ELR (cell line): ENCODE measurements around the gene TRAF3IP1.
A peak's percentile ranks its signal among the peaks of the same experiment; 100 is the strongest.

Experiments used
- DNase-seq: peaks from one replicate; pipeline ENCODE4 v3.0.0-alpha.2; 2015; ENCODE audit warnings: low read depth

Gene TRAF3IP1

DNA sequence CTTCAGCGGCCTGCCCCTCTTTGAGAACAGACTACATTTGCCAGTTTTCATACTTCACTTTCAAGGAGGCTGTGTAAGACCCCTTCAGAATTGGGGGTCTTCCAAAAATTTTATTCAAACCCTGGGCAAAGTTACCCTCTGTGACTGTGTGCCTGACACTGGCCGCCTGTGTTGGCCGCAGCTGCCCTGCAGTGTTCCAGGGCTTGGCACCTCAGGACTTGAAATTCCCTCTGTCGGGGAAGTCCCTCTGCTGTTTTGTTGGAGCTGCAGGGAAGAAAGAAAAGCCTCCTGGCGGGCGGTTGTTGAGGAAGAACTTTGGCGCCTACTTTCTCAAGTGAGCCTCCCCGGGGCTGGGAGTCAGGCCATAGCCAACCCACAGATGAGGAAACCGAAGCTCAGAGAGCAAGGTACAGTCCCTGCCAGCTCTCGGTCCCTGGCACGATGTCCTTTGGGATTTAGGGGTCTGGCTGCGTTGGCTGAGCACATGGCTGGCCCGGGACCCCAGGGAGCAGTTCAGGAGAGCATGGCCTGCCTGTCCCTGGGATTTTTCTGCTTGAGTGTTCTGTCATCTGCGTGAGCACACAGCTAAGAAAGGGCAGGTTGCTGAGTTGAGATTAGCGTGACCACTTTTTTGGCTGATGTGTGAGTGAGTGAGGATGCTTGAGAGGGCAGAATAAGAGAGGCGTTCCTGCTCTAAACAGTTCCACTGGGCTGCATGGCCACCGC lies 88.5 kb downstream of the TRAF3IP1 start:
- no peak for DNase-seq

DNA sequence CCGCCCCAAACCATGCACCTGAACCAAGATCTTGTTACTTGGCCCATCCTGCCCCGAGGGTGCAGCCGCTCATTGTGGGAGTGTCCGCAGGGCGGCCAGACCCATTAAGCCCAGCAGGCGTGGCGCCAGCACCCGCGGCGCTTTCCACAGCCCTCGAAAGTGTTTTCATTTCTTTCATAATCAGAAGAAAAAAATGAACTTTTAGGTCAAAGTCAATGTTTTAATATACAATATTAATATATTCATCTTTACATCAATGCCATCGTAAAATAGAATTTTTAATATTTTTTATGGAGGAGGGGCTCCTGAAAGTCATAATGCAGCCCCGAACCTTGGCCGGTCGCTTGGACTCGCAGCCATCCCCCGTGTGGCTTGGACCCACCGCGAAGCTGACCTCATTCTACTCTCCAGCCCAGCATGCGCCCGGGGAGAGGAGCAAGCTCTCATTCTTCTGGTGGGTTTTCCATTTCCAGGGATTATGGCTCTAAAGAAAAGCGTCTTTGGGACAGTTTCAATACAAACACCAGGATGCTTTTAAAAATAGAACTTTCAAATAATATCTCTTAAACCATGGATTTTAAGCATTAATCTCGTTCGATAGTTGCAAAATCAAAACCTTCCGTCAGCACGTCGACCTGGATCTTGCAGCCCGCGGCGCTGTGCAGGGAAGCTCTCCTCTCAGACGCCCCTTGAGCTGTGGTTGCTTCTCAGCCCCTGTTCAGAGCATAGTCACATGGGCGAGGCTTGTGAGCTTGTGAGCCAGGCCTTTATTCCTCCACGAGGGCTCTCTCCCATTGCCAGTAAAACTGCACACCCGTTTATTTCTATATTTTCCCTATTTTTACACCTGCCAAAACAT lies 89.3 kb downstream of the TRAF3IP1 start:
- no peak for DNase-seq

DNA sequence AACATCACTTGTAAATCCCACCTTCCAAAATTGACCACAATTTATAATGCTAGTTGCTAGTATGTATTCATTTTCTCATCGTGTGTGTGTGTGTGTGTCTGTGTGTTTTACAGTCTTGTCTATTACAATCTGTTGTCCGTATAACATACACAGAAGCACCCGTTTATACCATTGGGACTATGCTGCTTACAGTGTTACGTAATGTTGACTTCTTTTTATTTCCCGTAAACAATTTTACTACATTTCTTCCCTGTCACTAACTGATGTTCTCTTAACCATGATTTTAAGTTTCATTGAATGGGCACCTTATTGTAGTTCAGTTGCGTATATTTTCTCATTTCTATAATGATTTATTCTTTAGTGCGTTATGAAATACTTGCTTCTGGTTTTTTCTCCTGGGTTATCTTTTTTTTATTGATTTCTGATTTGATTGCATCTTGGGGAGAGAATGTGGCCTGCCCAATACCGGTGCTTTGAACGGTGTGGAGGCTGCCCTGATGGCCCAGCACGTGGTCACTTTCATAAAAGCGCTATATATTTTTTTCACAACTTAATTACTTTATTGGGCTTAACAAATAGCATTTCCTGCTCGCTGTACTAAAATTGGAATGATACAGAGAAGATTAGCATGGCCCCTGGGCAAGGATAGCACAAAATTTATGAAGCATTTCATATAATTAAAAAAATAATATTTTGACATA lies 91.9 kb downstream of the TRAF3IP1 start:
- DNase-seq: no peak

DNA sequence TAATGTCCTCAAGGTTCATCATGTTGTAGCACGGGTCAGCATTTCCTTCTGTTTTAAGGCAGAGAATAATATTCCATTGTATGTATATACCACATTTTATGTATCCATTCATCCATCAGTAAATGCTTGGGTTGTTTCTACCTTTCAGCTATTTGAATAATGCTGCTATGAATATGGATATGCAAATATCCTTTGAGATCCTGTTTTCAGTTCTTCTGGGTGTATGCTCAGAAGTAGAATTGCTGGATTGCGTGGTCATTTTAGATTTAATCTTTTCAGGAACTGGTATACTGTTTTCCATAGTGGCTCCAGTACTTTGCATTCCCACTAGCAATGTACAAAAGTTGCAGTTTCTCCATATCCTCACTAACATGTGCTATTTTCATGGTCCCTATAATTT lies 93.0 kb downstream of the TRAF3IP1 start:
- no peak for DNase-seq

DNA sequence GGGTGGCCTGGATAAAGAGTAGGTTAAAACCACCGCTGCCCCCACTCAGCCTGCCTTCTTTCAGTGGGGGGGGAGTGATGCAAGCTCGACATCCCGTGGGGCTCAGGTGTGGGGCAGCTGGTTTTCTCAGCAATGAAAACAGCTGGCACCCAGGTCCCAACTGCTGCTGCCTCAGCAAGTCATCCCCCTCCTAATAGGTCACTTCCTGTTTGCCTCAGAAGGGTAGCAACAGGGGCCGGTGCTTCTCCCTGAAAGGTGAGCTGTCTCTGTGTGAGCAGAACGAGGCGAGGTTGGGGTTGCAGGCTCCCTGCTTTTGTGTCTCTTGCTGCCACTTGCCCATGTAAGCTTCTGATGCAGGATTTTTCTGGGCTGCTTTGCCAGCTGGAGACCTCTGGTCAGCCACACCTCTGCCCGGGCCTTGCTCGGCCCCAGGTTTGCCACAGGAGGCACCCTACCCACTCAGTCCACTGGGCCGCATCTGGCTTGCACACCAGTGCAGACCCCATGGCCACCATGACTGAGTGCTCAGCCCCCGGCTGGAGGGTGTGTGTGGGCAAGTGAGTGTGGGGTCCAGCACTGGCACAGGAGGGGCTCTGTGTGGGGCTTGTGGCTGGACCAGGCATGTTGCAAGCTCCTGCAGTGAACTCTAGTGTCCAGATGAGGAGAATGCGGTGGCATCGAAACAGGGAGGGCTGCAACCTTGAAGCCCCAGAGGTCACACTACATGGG lies 94.9 kb downstream of the TRAF3IP1 start:
- DNase-seq: no peak

DNA sequence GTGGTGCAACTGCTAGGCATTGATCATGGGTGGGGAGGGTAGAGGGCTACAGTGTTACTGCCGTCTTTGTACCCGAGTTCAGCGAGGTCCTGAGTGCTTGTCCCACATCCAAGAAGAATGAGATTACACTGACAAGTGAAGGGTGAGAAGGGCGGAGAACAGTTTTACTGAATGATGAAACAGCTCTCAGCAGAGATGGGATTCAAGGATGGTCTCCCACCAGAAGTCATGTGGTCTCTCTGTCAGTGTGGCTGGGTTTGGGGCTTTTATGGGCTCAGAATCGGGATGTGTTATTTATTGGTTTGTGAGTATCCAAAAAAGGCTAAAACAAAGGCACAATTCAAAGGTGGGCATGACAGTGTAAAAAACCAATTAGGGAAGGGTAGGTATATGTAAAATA lies 95.6 kb downstream of the TRAF3IP1 start:
- no peak for DNase-seq

DNA sequence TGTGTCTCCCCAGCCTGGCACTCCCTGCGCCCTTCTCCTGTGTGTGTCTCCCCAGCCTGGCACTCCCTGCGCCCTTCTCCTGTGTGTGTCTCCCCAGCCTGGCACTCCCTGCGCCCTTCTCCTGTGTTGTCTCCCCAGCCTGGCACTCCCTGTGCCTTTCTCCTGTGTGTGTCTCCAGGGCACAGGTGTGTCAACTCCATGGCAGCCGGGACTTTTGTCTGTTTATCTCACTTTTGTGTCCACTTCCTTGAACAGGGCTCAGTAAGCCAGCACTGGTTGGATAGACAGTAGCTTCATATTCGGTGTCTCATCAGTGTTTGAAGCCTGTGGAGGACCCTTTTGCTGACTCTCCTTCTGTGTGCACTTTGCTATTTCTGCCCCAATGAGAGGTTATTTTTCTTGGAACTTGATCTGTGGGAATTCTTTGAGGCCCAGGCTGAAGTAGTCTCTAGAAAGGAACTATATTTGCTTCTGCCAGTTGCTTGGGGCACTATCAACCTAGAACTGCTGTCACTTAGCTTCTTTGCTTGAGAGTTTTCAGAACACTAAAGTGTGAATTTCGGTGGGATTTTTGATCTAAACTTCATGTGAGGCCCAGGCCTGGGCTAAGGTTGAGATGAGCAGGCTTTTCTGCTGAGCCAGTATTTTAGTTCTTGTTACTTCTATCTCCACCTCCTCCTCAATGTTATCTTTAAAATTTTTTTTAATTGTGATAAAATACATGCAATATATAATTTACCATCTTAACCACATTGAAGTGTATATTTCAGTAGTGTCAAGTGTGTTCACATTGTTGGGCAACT lies 98.1 kb downstream of the TRAF3IP1 start:
- no peak for DNase-seq

DNA sequence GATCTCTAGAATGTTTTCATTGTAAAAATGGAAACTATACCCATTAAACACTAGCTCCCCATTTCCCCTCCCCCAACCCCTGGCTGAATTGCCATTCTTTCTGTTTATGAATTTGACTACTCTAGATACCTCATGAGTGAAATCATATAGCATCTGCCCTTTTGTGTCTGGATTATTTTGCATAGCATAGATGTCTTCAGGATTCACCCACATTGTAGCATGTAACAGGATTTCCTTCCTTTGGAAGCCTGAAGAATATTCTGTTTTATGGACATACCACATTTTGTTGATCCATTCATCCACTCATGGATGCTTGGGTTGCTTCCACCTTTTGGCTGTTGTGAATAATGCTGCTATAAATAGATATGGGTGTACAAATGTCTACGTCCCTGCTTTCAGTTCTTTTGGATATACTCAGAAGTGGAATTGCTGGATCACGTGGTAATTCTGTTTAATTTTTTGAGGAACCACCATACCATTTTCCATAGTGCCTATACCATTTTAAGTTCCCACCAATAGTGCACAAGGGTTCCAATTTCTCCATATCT lies 98.8 kb downstream of the TRAF3IP1 start:
- DNase-seq: no peak

DNA sequence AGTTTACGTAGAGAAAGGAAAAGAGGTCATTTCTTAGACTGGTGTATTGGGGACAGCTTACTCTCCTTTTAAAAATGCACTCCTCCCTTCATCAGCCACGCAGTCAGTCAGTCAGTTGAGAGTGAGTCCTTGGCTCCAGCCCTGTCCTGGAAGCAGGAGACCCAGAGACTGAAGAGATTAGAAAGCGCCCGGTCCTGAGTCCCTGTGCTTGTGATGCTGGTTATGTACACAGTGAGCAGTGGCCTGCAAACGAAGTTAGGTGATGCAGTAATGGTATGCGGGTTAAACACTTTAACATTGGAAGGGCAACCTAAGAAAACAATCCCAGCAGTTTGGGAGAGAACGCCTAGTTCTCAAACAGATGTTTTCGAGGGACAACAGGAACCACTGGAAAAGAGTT lies 100.1 kb downstream of the TRAF3IP1 start:
- DNase-seq: no peak

DNA sequence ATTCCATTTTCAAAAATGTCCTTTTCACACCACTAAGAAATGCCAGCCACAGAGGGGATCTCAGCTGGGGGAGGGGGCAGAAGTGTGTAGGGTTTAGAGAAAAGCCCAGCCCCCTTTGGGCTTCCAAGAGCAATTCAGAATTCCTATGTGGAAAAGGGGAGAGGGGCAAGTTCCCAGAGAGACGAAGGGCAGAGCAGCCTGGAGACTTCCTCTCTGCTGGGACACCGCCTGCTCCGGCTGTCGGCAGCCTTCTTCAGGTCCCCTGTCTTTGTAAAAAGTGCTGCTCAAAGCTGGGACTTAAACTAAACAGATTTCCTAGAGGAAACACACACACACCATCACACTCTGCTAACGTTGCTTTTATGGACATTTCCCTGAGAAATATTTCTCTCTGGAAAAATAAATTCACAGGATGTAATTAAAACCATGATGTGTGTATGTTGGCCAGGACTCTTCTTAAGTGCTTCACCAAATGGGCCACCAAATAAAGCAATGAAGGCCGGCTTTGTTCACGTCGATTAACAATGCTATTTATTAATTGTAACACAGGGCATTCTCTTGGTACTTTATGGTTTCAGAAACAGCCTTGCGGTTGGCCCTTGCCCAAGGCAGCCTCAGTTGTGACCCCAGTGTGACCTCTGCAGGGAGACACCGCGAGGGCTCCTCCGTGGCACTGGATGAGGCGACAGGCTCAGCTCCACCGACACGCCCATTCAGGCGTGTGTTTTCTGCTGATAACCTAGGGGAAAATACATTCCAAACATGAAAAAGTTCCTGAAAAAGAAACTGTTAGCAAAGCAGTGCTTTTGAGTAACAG lies 100.8 kb downstream of the TRAF3IP1 start:
- DNase-seq: no peak

DNA sequence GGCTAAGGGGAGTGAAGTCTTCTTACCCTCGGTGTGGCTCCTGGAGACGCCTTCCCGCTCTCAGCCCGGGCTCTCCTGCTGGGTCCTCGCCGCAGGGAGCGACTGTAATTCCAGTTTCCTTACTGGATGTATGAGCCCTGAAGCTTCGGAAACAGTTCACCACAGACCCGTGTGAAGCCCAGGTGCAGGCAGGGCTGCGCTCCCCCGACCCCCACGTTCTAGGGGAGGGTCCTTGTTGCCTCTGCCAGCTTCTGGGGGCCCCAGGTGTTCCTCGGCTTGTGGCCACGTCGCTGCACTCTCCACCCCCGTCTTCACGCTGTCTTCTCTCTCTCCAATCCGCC lies 101.3 kb downstream of the TRAF3IP1 start:
- DNase-seq: no peak

DNA sequence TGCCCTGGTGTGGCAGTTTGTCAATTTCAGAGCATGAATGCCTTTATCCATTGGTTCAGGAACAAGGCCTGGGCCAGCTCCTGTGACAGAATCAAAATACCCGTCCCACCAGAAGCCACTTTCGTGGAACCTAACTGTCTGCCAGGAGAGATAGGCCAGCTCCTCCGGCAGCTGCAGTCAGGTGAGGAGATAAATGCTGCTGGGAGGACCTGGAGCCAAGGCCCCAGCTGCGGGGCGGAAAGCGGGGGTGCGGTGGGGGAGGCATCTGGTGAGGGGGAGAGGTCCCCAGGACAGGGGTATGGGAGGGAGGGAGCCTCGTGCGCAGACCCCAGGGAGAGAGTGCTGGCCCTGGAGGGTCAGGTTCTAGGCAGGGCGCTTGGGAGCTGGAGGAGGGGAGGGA lies 102.0 kb downstream of the TRAF3IP1 start:
- no peak for DNase-seq

DNA sequence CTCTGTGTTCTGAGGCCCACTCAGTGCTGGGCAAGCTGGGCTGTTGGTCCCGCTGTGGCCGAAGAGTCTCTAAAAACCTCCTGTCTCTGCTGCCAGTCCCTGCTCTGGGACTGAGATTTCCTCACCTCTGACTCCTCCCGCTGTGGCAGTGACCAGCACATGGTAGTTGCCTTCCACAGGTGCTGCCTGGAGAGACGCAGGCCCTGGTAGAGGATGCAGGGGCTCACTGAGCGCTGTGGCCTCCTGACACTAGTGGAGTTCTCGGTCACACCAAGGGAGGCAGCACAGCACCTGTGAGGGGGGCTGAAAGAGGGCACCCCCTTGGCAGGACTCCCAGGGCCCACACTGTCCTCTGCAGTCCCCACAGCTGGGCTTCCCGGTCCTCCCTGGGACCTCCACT lies 102.6 kb downstream of the TRAF3IP1 start:
- DNase-seq: no peak

DNA sequence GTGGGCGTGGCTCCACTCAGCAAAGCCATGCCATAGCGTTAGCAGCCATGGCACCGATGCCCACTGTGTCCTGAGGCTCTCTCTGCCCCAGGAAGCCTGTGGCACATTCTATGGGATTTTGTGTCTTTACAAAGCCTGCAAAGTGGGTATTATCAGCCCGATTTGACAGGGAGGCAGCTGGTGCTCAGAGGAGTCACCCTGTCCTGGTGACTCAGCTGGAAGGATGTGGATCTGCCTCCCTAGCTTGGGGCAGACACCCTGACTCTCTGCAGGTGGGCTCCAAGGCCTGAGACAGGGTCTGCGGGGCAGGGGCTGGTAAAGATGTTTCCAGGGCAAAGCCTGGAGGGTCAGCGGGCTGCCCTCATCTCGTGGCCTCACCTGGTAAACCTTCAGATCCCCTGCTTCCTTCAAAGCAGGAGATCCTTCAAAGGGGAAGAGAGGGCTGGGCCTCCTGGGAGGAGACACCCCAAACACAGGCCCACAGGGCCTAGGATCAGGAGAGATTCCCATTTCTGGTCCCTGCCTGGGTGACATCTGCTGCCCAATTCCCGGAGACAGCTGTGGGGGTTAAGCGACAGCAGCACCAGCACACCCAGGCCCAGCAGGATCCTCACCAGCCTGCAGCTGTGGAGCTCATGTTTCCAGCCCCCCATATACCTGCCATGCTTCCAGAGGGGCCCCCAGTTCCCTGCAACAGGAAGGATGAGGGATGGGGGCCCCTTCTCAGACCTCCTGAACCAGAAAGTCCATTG lies 103.4 kb downstream of the TRAF3IP1 start:
- peak; percentile 74 for DNase-seq

DNA sequence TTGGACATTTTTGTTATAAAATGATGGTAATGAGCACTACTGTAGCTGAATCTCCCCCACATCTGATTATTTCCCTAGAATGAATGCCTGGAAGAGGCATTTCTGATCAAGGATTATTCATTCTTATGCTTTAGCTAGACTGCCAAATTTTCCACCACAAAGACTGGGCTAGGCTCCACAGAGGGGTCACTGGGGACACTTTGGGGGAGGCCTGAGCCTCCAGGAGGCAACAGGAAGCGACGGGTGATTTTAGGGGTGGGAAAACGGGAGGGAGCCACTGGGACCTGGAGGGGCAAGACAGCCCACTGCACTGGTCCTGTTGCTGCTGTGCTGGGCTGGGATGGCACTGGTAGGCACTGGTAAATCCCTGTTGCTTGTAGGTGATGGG lies 104.0 kb downstream of the TRAF3IP1 start:
- DNase-seq: no peak

DNA sequence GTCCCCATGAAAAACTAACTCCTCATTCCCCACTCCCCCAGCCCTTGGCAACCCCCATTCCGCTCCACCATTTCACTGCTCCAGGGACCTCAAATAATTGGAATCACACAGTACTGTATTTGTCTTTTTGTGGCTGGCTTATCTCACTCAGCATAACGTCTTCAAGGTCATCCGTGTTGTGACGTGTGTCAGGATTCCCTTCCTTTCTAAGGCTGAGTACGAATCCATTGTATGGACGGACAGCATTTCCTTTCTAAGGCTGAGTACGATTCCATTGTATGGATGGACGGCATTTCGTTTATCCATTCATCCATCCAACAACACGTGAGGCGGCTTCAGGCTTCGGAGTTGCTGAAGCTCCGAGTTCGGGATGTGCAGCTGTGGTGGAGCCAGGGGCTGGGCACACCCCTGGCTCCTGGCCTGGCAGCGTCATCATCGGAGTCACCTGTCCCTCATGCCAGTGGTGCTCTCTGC lies 105.2 kb downstream of the TRAF3IP1 start:
- DNase-seq: no peak

DNA sequence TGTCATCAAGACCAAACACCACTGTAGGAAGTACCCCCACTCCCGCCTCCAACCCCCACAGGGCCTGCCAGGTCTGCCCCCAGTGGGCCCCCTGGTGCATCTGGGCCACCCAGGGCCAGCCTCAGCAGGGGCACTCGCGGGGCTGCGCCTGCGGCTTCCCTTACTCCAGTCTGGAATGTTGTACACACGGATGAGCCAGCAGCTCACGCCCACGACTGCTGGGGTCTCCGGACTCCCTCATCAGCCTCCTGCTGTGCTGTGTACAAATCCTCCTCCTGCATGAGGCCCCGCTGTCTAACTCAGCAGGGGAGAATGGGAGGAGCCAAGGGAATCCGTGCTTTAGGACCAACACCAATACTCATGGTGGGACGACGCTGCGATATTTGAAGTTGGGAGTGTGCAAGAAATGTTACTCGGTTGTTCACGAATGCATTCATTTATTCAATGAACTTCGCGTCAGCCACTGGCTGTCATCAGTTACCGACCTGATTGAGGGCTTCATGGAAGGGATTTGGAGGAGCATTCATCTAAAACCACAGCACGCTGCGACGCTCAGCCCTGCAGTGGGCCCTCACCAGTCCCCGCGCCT lies 105.8 kb downstream of the TRAF3IP1 start:
- DNase-seq: peak; percentile 87

DNA sequence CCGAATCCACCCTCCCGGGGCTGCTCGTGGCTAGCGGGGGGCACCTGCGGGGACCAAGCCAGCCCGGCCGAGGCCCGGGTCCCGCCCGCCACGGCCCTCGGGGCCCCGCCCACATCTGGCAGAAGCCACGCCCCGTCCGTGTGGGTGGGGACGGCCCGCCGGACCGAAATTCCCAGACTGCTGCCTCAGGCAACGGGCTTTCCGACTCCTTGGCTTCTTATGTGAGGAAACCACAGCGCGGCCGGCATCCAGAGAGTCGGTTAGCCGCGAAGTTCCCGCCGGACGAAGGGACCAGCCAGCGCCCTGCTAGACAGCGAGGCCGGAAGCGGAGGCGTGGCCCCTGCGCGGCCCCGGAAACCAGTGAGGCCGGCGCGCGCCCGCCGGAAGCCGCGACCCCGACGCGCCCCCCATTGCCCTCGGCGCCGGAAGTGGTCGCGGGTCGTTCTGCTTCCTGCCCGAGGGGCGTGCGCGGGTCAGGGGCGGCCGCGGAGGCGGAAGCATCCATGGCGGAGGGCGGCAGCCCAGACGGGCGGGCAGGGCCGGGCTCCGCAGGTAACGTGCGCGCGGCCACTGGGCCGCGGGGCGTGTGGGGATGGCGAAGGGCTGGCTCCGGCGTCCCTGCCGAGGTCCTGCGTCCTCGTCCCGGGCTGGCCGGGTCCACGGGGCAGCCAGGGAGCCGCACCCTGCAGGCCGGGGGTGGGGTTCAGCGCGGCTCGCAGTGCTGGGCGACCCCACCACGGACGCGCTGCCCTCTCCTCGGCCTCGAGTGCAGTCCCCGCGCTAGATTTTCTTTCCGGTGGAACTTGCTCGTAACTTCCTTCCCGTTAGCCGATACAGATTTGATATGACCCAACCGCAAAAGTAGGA lies 106.5 kb downstream of the TRAF3IP1 start, which contains the start of gene ASB1:
ASB1 (plus strand) TSS at position 360 of the 867 bp plus-strand sequence; CDS start at position 504, 144 bp downstream.
- peak; percentile 98 for DNase-seq
